ENCODE measurements around the gene SLK.

- TF ChIP-seq CTCF (IDR thresholded peaks at IDR 0.05; ENCODE audit: insufficient read depth, low read length, poor library complexity, severe bottlenecking) (no peak), EZH2phosphoT487 (conservative IDR thresholded peaks at IDR 0.05; ENCODE audit: low read length) (no peak)
Measured at GRCh38 chr10:104035194-104036068, 68.5 kb downstream of the SLK start.
